Neural progenitor cell (in vitro differentiated cells): Measurements from ENCODE around the gene MGAT3. TPM values are rescaled to one million over a fixed set of nuclear protein-coding genes. Genes with fewer than 3 reads are reported as not detected.

ENCODE experiments used
- DNase-seq: peaks from one replicate; pipeline ENCODE4 v3.0.0-alpha.2; 2016; ENCODE audit warnings: low spot score
- H2AFZ ChIP-seq: fragments of 200-600 bp; sonication (generic); replicated peaks from 2 replicates; pipeline ENCODE4 v1.6.1; 2016; ENCODE audit warnings: antibody characterized with exemption
- H3F3A ChIP-seq: fragments of 200-600 bp; sonication (generic); 2 replicates; pipeline ENCODE4 v1.6.1; 2016; ENCODE audit warnings: antibody characterized with exemption, low read depth
- H3K27ac ChIP-seq: fragments of 200-600 bp; sonication (generic); 2 replicates; pipeline ENCODE4 v1.5.1; 2016; ENCODE audit warnings: mild to moderate bottlenecking
- H3K27me3 ChIP-seq: fragments of 200-600 bp; sonication (generic); 2 replicates; pipeline ENCODE4 v1.6.1; 2016; ENCODE audit warnings: mild to moderate bottlenecking, moderate library complexity
- H3K36me3 ChIP-seq: fragments of 200-600 bp; sonication (generic); 2 replicates; pipeline ENCODE4 v1.5.1; 2016
- H3K4me1 ChIP-seq: fragments of 200-600 bp; sonication (generic); 2 replicates; pipeline ENCODE4 v1.6.1; 2016; ENCODE audit warnings: mixed run types
- H3K4me2 ChIP-seq: fragments of 200-600 bp; sonication (generic); 2 replicates; pipeline ENCODE4 v1.6.1; 2016
- H3K4me3 ChIP-seq: fragments of 200-600 bp; sonication (generic); 2 replicates; pipeline ENCODE4 v1.5.1; 2016
- H3K79me2 ChIP-seq: fragments of 200-600 bp; sonication (generic); 2 replicates; pipeline ENCODE4 v1.6.1; 2016; ENCODE audit warnings: low read depth
- H3K9ac ChIP-seq: fragments of 200-600 bp; sonication (generic); 2 replicates; pipeline ENCODE4 v1.6.1; 2016
- H3K9me3 ChIP-seq: fragments of 200-600 bp; sonication (generic); 2 replicates; pipeline ENCODE4 v1.5.1; 2016; ENCODE audit warnings: low read depth
- H4K20me1 ChIP-seq: fragments of 200-600 bp; sonication (generic); 2 replicates; pipeline ENCODE4 v1.6.1; 2016; ENCODE audit warnings: low read depth
- H3K27ac Mint-ChIP-seq: 3 replicates; pipeline ENCODE4 v1.8.0; 2021; ENCODE audit warnings: mixed read lengths
- H3K27me3 Mint-ChIP-seq: 2 replicates; pipeline ENCODE4 v1.8.0; 2022; ENCODE audit warnings: low read depth, mild to moderate bottlenecking, inconsistent platforms, moderate library complexity, mixed read lengths; ENCODE audit not compliant: insufficient read depth
- H3K36me3 Mint-ChIP-seq: 3 replicates; pipeline ENCODE4 v1.8.0; 2021; ENCODE audit warnings: mixed read lengths
- H3K4me1 Mint-ChIP-seq: 3 replicates; pipeline ENCODE4 v1.8.0; 2021; ENCODE audit warnings: mixed read lengths
- H3K4me3 Mint-ChIP-seq: 3 replicates; pipeline ENCODE4 v1.8.0; 2021; ENCODE audit warnings: mild to moderate bottlenecking, moderate library complexity, mixed read lengths
- H3K9me3 Mint-ChIP-seq: 3 replicates; pipeline ENCODE4 v1.8.0; 2020; ENCODE audit warnings: mixed read lengths
- EZH2 ChIP-seq: fragments of 200-600 bp; sonication (generic); IDR thresholded peaks from 2 replicates; pipeline ENCODE4 v1.6.1; 2017; ENCODE audit warnings: antibody characterized with exemption, mild to moderate bottlenecking, moderate library complexity
- EZH2phosphoT487 ChIP-seq: fragments of 200-600 bp; sonication (generic); IDR thresholded peaks from 2 replicates; pipeline ENCODE4 v1.6.1; 2017; ENCODE audit warnings: antibody characterized with exemption
- total RNA-seq: library from RNA; depleted of rRNA; stranded (reverse); fragments of >200 nt; gene quantifications from 2 replicates; pipeline ENCODE4 v1.2.3, GENCODE V29; 2015; ENCODE audit warnings: low replicate concordance
- TF ChIP-seq, protein P1 (sequence below): fragments of 200-600 bp; sonication (generic); IDR thresholded peaks from 2 replicates; pipeline ENCODE4 v1.5.1; 2017; ENCODE audit warnings: antibody characterized with exemption, mild to moderate bottlenecking

Gene MGAT3
- total RNA-seq, 1 donor from 2014 or later: 7.5 TPM

DNA sequence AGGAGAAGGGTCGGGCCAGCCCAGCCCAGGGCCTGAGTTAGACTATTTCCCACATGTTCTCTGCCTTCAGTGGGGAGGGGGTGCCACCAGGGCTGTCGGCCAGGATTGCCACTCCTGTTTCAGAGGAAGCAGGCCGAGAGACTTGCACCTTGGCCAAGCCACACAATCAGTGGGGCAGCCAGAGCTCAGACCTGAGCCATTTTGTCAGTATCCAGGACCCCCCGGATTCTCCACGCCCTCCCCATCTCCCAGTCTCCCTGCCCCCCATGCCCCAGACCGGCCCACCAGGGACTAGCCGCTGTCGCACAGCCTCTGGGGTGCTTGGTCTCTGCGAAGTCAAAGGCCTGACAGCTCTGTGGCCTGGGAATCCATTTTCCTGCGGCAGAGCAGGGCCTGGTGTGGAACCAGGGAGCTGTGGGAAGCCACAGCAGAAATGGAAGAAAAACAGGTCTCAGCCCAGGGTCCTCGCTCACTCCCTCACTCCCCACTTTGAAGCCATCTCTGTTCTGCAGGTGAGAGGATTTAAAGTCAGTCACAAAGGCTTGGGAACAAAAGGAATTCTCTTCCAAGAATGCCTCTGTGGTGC, 25.5 kb upstream of the MGAT3 start:
- no peaks in the 10 kb centered on the region for H3K36me3 ChIP-seq
- peaks cover 4% of the 10 kb centered on the region for H3K36me3 Mint-ChIP-seq
- no peak overlapping the region for H3K9ac ChIP-seq

DNA sequence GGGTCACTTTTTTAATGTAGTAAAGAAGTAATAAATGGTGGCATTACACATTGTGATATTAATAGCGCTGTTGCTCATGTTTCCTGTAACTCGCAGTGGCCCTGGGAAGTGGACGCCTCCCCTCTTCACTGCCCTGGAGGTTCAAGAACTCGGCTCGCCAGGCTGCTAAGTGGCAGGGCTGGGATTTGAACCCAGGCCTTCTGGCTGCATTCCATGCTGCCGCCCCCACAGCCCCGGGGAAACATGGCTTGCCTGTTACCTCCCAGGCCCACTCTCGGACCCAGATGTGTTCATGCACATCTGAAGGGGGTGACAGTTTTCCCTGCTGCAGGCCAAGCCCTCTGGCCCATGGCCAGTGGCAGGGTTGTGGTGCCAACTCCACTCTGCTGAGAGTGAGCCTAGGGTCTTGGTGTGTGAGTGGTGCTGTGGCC, 25.0 kb upstream of the MGAT3 start:
- Histone ChIP-seq H3K9me3 (no peaks in the 10 kb centered on the region), H2AFZ (no peak overlapping the region), H3K4me1 (peaks cover 21% of the 10 kb centered on the region), H3K27me3 (no peaks in the 10 kb centered on the region), H3K36me3 (no peaks in the 10 kb centered on the region), H3K4me3 (no peak overlapping the region), H3K9ac (no peak overlapping the region), H3K4me2 (no peak overlapping the region), H4K20me1 (peaks cover 11% of the 10 kb centered on the region), H3K79me2 (no peaks in the 10 kb centered on the region), H3F3A (peaks cover 19% of the 10 kb centered on the region), H3K27ac (no peak overlapping the region)
- peaks cover 4% of the 10 kb centered on the region for H3K36me3 Mint-ChIP-seq
- H3K9me3 Mint-ChIP-seq: no peaks in the 10 kb centered on the region
- H3K27me3 Mint-ChIP-seq: no peaks in the 10 kb centered on the region
- no peak for TF ChIP-seq EZH2phosphoT487
- TF ChIP-seq EZH2: no peak
- TF ChIP-seq, protein P1, sequence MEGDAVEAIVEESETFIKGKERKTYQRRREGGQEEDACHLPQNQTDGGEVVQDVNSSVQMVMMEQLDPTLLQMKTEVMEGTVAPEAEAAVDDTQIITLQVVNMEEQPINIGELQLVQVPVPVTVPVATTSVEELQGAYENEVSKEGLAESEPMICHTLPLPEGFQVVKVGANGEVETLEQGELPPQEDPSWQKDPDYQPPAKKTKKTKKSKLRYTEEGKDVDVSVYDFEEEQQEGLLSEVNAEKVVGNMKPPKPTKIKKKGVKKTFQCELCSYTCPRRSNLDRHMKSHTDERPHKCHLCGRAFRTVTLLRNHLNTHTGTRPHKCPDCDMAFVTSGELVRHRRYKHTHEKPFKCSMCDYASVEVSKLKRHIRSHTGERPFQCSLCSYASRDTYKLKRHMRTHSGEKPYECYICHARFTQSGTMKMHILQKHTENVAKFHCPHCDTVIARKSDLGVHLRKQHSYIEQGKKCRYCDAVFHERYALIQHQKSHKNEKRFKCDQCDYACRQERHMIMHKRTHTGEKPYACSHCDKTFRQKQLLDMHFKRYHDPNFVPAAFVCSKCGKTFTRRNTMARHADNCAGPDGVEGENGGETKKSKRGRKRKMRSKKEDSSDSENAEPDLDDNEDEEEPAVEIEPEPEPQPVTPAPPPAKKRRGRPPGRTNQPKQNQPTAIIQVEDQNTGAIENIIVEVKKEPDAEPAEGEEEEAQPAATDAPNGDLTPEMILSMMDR: no peak
- H3K4me3 Mint-ChIP-seq: no peak overlapping the region
- DNase-seq: no peak
- H3K27ac Mint-ChIP-seq: no peak overlapping the region
- peaks cover 19% of the 10 kb centered on the region for H3K4me1 Mint-ChIP-seq

More for the DNA sequence above, 25.5 kb upstream of the MGAT3 start:
- Histone ChIP-seq H3K27me3 (no peaks in the 10 kb centered on the region), H3K4me1 (peaks cover 16% of the 10 kb centered on the region), H3K4me3 (no peak overlapping the region), H3F3A (peaks cover 17% of the 10 kb centered on the region), H3K79me2 (no peaks in the 10 kb centered on the region), H4K20me1 (peaks cover 11% of the 10 kb centered on the region), H2AFZ (no peak overlapping the region), H3K9me3 (no peaks in the 10 kb centered on the region), H3K4me2 (no peak overlapping the region), H3K27ac (no peak overlapping the region)
- DNase-seq: no peak
- H3K4me3 Mint-ChIP-seq: no peak overlapping the region
- H3K9me3 Mint-ChIP-seq: no peaks in the 10 kb centered on the region
- no peaks in the 10 kb centered on the region for H3K27me3 Mint-ChIP-seq
- TF ChIP-seq EZH2: no peak
- no peak overlapping the region for H3K27ac Mint-ChIP-seq
- H3K4me1 Mint-ChIP-seq: peaks cover 19% of the 10 kb centered on the region

DNA sequence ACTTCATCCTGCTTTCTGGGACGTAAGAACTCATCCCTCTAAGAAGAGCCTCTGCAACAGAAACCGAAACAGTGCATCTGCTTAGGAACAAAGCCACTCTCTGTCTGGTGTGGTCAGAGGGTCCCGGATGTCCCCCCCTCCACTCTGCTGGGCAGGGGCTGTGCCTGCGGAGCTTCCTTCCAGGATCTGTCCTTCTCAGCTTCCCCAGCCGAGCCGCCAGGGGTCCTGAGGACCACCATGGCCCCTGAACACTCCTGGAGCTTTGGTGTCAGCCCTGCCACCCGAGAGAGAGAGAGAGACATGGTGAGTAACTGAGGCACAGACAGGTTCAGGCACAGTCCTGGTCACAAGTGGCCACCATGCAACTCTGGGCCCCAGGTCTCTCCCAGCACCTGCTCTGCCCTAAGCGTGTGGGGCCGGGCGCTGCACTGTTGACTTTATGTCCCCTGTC, 24.4 kb upstream of the MGAT3 start:
- Mint-ChIP-seq H3K4me3 (no peak overlapping the region), H3K4me1 (peaks cover 22% of the 10 kb centered on the region), H3K9me3 (no peaks in the 10 kb centered on the region), H3K27ac (no peak overlapping the region), H3K27me3 (peaks cover 2% of the 10 kb centered on the region), H3K36me3 (peaks cover 4% of the 10 kb centered on the region)
- TF ChIP-seq EZH2phosphoT487: no peak
- TF ChIP-seq, protein P1: no peak
- TF ChIP-seq EZH2: no peak
- H3K9me3 ChIP-seq: no peaks in the 10 kb centered on the region
- no peak overlapping the region for H2AFZ ChIP-seq
- no peak overlapping the region for H3K4me2 ChIP-seq
- H3F3A ChIP-seq: peaks cover 18% of the 10 kb centered on the region
- no peak overlapping the region for H3K9ac ChIP-seq
- peaks cover 11% of the 10 kb centered on the region for H4K20me1 ChIP-seq
- H3K36me3 ChIP-seq: no peaks in the 10 kb centered on the region
- peaks cover 24% of the 10 kb centered on the region for H3K4me1 ChIP-seq
- no peak overlapping the region for H3K4me3 ChIP-seq
- H3K79me2 ChIP-seq: no peaks in the 10 kb centered on the region
- H3K27ac ChIP-seq: no peak overlapping the region
- DNase-seq: no peak
- no peaks in the 10 kb centered on the region for H3K27me3 ChIP-seq

DNA sequence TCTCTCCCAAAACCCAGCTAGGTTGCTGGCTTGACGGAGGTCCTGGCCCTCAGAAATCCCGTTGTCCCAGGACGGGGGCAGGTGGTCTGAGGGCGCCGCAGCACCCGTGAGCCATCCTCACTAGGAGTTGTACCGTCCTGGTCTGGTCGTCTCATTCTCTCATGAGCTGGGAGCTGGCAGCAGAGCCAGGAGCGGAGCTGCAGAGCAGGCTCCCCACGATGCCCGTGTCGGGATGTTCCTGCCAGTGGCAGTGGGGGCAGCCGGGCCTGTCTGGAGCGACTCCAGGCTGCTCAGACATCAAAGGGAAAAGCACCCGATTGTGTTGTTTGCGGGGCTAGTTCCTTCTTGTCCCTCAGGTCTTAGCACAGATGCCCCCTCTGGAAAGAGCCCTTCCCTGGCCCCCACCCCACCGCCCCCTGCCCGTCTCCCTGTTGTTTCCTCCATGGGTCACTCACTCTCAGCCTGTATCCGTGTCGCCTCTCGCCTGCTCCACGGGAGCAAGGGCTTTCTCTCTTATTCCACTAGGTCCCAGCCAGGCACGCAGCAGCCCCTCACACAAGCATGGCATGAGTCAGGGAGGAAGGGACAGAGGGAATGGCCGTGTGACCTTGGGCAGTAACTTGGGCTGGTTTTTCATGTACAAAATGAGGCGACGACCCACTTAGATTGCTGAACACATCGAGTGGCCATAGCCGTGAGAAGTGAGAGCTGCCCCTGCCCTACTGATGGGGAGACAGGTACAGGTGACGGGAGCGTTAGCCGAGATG, 23.2 kb upstream of the MGAT3 start:
- Histone ChIP-seq H3K27me3 (no peaks in the 10 kb centered on the region), H3K27ac (no peak overlapping the region)
- H3K27ac Mint-ChIP-seq: peak overlapping the region; percentile 27

More for the DNA sequence above, 23.2 kb upstream of the MGAT3 start:
- peaks cover 5% of the 10 kb centered on the region for H3F3A ChIP-seq
- H3K36me3 ChIP-seq: no peaks in the 10 kb centered on the region
- no peak overlapping the region for H3K4me3 Mint-ChIP-seq
- no peak for DNase-seq
- TF ChIP-seq, protein P1: no peak
- no peak for TF ChIP-seq EZH2phosphoT487
- no peak for TF ChIP-seq EZH2
- H3K9me3 Mint-ChIP-seq: no peaks in the 10 kb centered on the region
- no peaks in the 10 kb centered on the region for H3K9me3 ChIP-seq
- H3K79me2 ChIP-seq: no peaks in the 10 kb centered on the region
- no peak overlapping the region for H3K4me2 ChIP-seq
- no peak overlapping the region for H3K9ac ChIP-seq
- H3K27me3 Mint-ChIP-seq: peaks cover 2% of the 10 kb centered on the region
- no peak overlapping the region for H3K4me3 ChIP-seq
- H4K20me1 ChIP-seq: peaks cover 4% of the 10 kb centered on the region
- no peak overlapping the region for H2AFZ ChIP-seq
- peaks cover 14% of the 10 kb centered on the region for H3K4me1 Mint-ChIP-seq
- H3K36me3 Mint-ChIP-seq: no peaks in the 10 kb centered on the region
- peaks cover 14% of the 10 kb centered on the region for H3K4me1 ChIP-seq
